Measurements from ENCODE around the gene HOGA1. TPM values are rescaled to one million over a fixed set of nuclear protein-coding genes. Genes with fewer than 3 reads are reported as not detected.
"Not testable (repeated sequence)": the region's sequence is repeated elsewhere in the genome, so short reads cannot be mapped to it uniquely, and the experiment has no call there.

The HOGA1 gene
- total RNA-seq, 1 experiment from 2014 or later, result not detected

GRCh38 chr10:97573672-97574071 is 10.5 kb upstream of the HOGA1 start:
- ChIA-PET CTCF (no interaction called here), POLR2A (ENCODE audit: low non-redundant PET) (no interaction called here)
- Histone ChIP-seq H3K4me3 (ENCODE audit: low read depth, low read length, poor library complexity, severe bottlenecking) (no peak overlapping the region), H3K9me3 (ENCODE audit: low read depth, low read length, poor library complexity, severe bottlenecking) (no peaks in the 10 kb centered on the region), H3K4me1 (ENCODE audit: insufficient read depth, low read length, poor library complexity, severe bottlenecking) (no peaks in the 10 kb centered on the region), H3K36me3 (ENCODE audit: insufficient read depth, low read length, poor library complexity, severe bottlenecking) (no peaks in the 10 kb centered on the region), H3K27ac (ENCODE audit: low read depth, low read length, poor library complexity, severe bottlenecking) (no peak overlapping the region), H3K27me3 (replicated peaks; ENCODE audit: insufficient read depth, low read depth, low read length, poor library complexity) (no peaks in the 10 kb centered on the region)
- no peak for DNase-seq (ENCODE audit: low spot score)
- intact Hi-C loops (cut with micrococcal nuclease; ENCODE audit: unreplicated experiment), result loop anchor here (5.0 kb wide), 1 partner anchor 159 kb away; no protein-coding TSS in a partner anchor
- no TSS peak for BruUV-seq (replicated peaks)
- TF ChIP-seq EZH2 (IDR thresholded peaks at IDR 0.05; ENCODE audit: borderline replicate concordance, low read depth, low read length, poor library complexity, severe bottlenecking), result no peak
- TF ChIP-seq, protein P1, sequence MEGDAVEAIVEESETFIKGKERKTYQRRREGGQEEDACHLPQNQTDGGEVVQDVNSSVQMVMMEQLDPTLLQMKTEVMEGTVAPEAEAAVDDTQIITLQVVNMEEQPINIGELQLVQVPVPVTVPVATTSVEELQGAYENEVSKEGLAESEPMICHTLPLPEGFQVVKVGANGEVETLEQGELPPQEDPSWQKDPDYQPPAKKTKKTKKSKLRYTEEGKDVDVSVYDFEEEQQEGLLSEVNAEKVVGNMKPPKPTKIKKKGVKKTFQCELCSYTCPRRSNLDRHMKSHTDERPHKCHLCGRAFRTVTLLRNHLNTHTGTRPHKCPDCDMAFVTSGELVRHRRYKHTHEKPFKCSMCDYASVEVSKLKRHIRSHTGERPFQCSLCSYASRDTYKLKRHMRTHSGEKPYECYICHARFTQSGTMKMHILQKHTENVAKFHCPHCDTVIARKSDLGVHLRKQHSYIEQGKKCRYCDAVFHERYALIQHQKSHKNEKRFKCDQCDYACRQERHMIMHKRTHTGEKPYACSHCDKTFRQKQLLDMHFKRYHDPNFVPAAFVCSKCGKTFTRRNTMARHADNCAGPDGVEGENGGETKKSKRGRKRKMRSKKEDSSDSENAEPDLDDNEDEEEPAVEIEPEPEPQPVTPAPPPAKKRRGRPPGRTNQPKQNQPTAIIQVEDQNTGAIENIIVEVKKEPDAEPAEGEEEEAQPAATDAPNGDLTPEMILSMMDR (conservative IDR thresholded peaks at IDR 0.05; ENCODE audit: low read depth, low read length), result no peak

GRCh38 chr10:97574374-97575126 is 9.6 kb upstream of the HOGA1 start:
- TF ChIP-seq, protein P1 (conservative IDR thresholded peaks at IDR 0.05; ENCODE audit: low read depth, low read length), result no peak
- TF ChIP-seq EZH2 (IDR thresholded peaks at IDR 0.05; ENCODE audit: borderline replicate concordance, low read depth, low read length, poor library complexity, severe bottlenecking), result no peak
- POLR2A ChIA-PET (ENCODE audit: low non-redundant PET), result interaction anchor here (0.6 kb wide), 2 partner anchors 50 to 704 kb away, joined by 3 read pairs; no protein-coding TSS in a partner anchor
- no TSS peak for BruUV-seq (replicated peaks)
- no peaks in the 10 kb centered on the region for H3K36me3 ChIP-seq (ENCODE audit: insufficient read depth, low read length, poor library complexity, severe bottlenecking)
- DNase-seq (ENCODE audit: low spot score), result peak; percentile 60
- no peak overlapping the region for H3K27ac ChIP-seq (ENCODE audit: low read depth, low read length, poor library complexity, severe bottlenecking)
- H3K9me3 ChIP-seq (ENCODE audit: low read depth, low read length, poor library complexity, severe bottlenecking), result no peaks in the 10 kb centered on the region
- no peaks in the 10 kb centered on the region for H3K27me3 ChIP-seq (replicated peaks; ENCODE audit: insufficient read depth, low read depth, low read length, poor library complexity)
- H3K4me3 ChIP-seq (ENCODE audit: low read depth, low read length, poor library complexity, severe bottlenecking), result no peak overlapping the region
- CTCF ChIA-PET, result interaction anchor here (0.6 kb wide), 1 partner anchor 31 kb away, joined by 4 read pairs; no protein-coding TSS in a partner anchor
- intact Hi-C loops (cut with micrococcal nuclease; ENCODE audit: unreplicated experiment), result loop anchor here (5.0 kb wide), 1 partner anchor 158 kb away; no protein-coding TSS in a partner anchor
- H3K4me1 ChIP-seq (ENCODE audit: insufficient read depth, low read length, poor library complexity, severe bottlenecking), result no peaks in the 10 kb centered on the region

GRCh38 chr10:97575127-97575668 is 9.0 kb upstream of the HOGA1 start:
- no peaks in the 10 kb centered on the region for H3K4me1 ChIP-seq (ENCODE audit: insufficient read depth, low read length, poor library complexity, severe bottlenecking)
- ChIA-PET POLR2A (ENCODE audit: low non-redundant PET) (interaction anchor here (0.6 kb wide), 1 partner anchor 49 kb away, joined by 3 read pairs; no protein-coding TSS in a partner anchor), CTCF (no interaction called here)
- no peak overlapping the region for H3K27ac ChIP-seq (ENCODE audit: low read depth, low read length, poor library complexity, severe bottlenecking)
- H3K4me3 ChIP-seq (ENCODE audit: low read depth, low read length, poor library complexity, severe bottlenecking), result no peak overlapping the region
- no peak for DNase-seq (ENCODE audit: low spot score)
- H3K9me3 ChIP-seq (ENCODE audit: low read depth, low read length, poor library complexity, severe bottlenecking), result no peaks in the 10 kb centered on the region
- H3K27me3 ChIP-seq (replicated peaks; ENCODE audit: insufficient read depth, low read depth, low read length, poor library complexity), result no peaks in the 10 kb centered on the region
- H3K36me3 ChIP-seq (ENCODE audit: insufficient read depth, low read length, poor library complexity, severe bottlenecking), result no peaks in the 10 kb centered on the region
- no TSS peak for BruUV-seq (replicated peaks)
- TF ChIP-seq EZH2 (IDR thresholded peaks at IDR 0.05; ENCODE audit: borderline replicate concordance, low read depth, low read length, poor library complexity, severe bottlenecking), result no peak
- TF ChIP-seq, protein P1 (conservative IDR thresholded peaks at IDR 0.05; ENCODE audit: low read depth, low read length), result no peak
- intact Hi-C loops (cut with micrococcal nuclease; ENCODE audit: unreplicated experiment), result no loop called here

- H3K9me3 ChIP-seq (ENCODE audit: low read depth, low read length, poor library complexity, severe bottlenecking); H3K27me3 ChIP-seq (replicated peaks; ENCODE audit: insufficient read depth, low read depth, low read length, poor library complexity); BruUV-seq (replicated peaks); intact Hi-C loops (cut with micrococcal nuclease; ENCODE audit: unreplicated experiment); H3K27ac ChIP-seq (ENCODE audit: low read depth, low read length, poor library complexity, severe bottlenecking); CTCF ChIA-PET; H3K4me3 ChIP-seq (ENCODE audit: low read depth, low read length, poor library complexity, severe bottlenecking); H3K36me3 ChIP-seq (ENCODE audit: insufficient read depth, low read length, poor library complexity, severe bottlenecking); DNase-seq (ENCODE audit: low spot score); H3K4me1 ChIP-seq (ENCODE audit: insufficient read depth, low read length, poor library complexity, severe bottlenecking): not testable (repeated sequence)
- POLR2A ChIA-PET (ENCODE audit: low non-redundant PET), result interaction anchor here (0.7 kb wide), 1 partner anchor 81 kb away, joined by 5 read pairs; no protein-coding TSS in a partner anchor
Observed at GRCh38 chr10:97576487-97576886, 7.7 kb upstream of the HOGA1 start.

Data from A673 (cell line).